ENCODE results near the gene DSCAML1. TPM values are rescaled to one million over a fixed set of nuclear protein-coding genes. Genes with fewer than 3 reads are reported as not detected.

The DSCAML1 gene
- total and polyA plus RNA-seq, 10 of the 15 experiments (the other 5 are each of a cell fraction or from before 2014, with no cell fraction given) = 0.03 to 0.18 (median 0.06) TPM; not detected in 1

GRCh38 chr11:117767071-117767470 lies 29.9 kb downstream of the DSCAML1 start (continued):
- TF ChIP-seq, protein P1, sequence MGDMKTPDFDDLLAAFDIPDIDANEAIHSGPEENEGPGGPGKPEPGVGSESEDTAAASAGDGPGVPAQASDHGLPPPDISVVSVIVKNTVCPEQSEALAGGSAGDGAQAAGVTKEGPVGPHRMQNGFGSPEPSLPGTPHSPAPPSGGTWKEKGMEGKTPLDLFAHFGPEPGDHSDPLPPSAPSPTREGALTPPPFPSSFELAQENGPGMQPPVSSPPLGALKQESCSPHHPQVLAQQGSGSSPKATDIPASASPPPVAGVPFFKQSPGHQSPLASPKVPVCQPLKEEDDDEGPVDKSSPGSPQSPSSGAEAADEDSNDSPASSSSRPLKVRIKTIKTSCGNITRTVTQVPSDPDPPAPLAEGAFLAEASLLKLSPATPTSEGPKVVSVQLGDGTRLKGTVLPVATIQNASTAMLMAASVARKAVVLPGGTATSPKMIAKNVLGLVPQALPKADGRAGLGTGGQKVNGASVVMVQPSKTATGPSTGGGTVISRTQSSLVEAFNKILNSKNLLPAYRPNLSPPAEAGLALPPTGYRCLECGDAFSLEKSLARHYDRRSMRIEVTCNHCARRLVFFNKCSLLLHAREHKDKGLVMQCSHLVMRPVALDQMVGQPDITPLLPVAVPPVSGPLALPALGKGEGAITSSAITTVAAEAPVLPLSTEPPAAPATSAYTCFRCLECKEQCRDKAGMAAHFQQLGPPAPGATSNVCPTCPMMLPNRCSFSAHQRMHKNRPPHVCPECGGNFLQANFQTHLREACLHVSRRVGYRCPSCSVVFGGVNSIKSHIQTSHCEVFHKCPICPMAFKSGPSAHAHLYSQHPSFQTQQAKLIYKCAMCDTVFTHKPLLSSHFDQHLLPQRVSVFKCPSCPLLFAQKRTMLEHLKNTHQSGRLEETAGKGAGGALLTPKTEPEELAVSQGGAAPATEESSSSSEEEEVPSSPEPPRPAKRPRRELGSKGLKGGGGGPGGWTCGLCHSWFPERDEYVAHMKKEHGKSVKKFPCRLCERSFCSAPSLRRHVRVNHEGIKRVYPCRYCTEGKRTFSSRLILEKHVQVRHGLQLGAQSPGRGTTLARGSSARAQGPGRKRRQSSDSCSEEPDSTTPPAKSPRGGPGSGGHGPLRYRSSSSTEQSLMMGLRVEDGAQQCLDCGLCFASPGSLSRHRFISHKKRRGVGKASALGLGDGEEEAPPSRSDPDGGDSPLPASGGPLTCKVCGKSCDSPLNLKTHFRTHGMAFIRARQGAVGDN (IDR thresholded peaks at IDR 0.05) = no peak
- TF ChIP-seq ETV6 (conservative IDR thresholded peaks at IDR 0.05 in 1 of 2, IDR thresholded peaks at IDR 0.05 in 1 of 2; ENCODE audit: borderline replicate concordance in 1 of 2, low read depth in 1 of 2) (no peak), CUX1 (IDR thresholded peaks at IDR 0.05; ENCODE audit: insufficient replicate concordance, low read depth, low read length) (no peak), KDM1A (IDR thresholded peaks at IDR 0.05; ENCODE audit: borderline replicate concordance) (no peak), RUNX3 (IDR thresholded peaks at IDR 0.05; ENCODE audit: low read length) (no peak)
- TF ChIP-seq, protein P2, sequence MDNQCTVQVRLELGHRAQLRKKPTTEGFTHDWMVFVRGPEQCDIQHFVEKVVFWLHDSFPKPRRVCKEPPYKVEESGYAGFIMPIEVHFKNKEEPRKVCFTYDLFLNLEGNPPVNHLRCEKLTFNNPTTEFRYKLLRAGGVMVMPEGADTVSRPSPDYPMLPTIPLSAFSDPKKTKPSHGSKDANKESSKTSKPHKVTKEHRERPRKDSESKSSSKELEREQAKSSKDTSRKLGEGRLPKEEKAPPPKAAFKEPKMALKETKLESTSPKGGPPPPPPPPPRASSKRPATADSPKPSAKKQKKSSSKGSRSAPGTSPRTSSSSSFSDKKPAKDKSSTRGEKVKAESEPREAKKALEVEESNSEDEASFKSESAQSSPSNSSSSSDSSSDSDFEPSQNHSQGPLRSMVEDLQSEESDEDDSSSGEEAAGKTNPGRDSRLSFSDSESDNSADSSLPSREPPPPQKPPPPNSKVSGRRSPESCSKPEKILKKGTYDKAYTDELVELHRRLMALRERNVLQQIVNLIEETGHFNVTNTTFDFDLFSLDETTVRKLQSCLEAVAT (IDR thresholded peaks at IDR 0.05) = no peak
- TF ChIP-seq, protein P3, sequence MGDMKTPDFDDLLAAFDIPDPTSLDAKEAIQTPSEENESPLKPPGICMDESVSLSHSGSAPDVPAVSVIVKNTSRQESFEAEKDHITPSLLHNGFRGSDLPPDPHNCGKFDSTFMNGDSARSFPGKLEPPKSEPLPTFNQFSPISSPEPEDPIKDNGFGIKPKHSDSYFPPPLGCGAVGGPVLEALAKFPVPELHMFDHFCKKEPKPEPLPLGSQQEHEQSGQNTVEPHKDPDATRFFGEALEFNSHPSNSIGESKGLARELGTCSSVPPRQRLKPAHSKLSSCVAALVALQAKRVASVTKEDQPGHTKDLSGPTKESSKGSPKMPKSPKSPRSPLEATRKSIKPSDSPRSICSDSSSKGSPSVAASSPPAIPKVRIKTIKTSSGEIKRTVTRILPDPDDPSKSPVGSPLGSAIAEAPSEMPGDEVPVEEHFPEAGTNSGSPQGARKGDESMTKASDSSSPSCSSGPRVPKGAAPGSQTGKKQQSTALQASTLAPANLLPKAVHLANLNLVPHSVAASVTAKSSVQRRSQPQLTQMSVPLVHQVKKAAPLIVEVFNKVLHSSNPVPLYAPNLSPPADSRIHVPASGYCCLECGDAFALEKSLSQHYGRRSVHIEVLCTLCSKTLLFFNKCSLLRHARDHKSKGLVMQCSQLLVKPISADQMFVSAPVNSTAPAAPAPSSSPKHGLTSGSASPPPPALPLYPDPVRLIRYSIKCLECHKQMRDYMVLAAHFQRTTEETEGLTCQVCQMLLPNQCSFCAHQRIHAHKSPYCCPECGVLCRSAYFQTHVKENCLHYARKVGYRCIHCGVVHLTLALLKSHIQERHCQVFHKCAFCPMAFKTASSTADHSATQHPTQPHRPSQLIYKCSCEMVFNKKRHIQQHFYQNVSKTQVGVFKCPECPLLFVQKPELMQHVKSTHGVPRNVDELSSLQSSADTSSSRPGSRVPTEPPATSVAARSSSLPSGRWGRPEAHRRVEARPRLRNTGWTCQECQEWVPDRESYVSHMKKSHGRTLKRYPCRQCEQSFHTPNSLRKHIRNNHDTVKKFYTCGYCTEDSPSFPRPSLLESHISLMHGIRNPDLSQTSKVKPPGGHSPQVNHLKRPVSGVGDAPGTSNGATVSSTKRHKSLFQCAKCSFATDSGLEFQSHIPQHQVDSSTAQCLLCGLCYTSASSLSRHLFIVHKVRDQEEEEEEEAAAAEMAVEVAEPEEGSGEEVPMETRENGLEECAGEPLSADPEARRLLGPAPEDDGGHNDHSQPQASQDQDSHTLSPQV (IDR thresholded peaks at IDR 0.05) = no peak

Data from GM12878 (cell line).